Uterus (tissue), 2 donors: ENCODE results near the gene ILF3.

Experiments
- POLR2A ChIP-seq, 2 donors: fragments of 450-650 bp; IDR thresholded peaks; one replicate each; pipeline ENCODE4 v1.6.1; 2016; ENCODE audit warnings: antibody characterized with exemption in 2 of 2, mild to moderate bottlenecking in 1 of 2, moderate library complexity in 1 of 2
- TF ChIP-seq, protein P1 (sequence below), 4 experiments: fragments of 200-600 bp in 2 of 4; fragments of 450-650 bp in 2 of 4; sonication (generic) in 2 of 4; IDR thresholded peaks; one replicate each; pipeline ENCODE4 v1.5.1; 2016 to 2019; ENCODE audit warnings: antibody characterized with exemption in 4 of 4, mild to moderate bottlenecking in 2 of 4, moderate library complexity in 1 of 4

DNA sequence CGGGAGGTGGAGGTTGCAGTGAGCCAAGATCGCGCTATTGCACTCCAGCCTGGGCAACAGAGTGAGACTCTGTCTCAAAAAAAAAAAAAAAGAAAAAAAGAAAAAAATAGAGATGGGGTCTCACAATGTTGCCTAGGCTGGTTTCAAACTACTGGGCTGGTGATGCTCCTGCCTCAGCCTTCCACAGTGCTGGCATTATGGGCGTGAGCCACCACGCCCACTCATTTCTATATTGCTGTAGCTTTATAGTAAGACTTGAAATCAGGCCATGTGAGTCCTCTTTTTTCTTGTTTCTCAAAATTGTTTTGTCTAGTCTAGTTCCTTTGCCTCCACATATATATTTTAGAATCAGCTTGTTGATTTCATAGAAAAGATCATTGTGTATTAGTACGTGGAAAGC is 82.0 kb downstream of the ILF3 start:
- TF ChIP-seq, protein P1, sequence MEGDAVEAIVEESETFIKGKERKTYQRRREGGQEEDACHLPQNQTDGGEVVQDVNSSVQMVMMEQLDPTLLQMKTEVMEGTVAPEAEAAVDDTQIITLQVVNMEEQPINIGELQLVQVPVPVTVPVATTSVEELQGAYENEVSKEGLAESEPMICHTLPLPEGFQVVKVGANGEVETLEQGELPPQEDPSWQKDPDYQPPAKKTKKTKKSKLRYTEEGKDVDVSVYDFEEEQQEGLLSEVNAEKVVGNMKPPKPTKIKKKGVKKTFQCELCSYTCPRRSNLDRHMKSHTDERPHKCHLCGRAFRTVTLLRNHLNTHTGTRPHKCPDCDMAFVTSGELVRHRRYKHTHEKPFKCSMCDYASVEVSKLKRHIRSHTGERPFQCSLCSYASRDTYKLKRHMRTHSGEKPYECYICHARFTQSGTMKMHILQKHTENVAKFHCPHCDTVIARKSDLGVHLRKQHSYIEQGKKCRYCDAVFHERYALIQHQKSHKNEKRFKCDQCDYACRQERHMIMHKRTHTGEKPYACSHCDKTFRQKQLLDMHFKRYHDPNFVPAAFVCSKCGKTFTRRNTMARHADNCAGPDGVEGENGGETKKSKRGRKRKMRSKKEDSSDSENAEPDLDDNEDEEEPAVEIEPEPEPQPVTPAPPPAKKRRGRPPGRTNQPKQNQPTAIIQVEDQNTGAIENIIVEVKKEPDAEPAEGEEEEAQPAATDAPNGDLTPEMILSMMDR (IDR thresholded peaks at IDR 0.05), result no peak
- no peak for TF ChIP-seq POLR2A (IDR thresholded peaks at IDR 0.05)
